LNCAP (cell line): Measurements from ENCODE around the gene SYNPO.

ENCODE experiments used
- CTCF ChIP-seq: fragments of 450-650 bp; IDR thresholded peaks from 2 replicates; pipeline ENCODE4 v1.5.1; 2017; ENCODE audit warnings: mild to moderate bottlenecking

Gene SYNPO

DNA sequence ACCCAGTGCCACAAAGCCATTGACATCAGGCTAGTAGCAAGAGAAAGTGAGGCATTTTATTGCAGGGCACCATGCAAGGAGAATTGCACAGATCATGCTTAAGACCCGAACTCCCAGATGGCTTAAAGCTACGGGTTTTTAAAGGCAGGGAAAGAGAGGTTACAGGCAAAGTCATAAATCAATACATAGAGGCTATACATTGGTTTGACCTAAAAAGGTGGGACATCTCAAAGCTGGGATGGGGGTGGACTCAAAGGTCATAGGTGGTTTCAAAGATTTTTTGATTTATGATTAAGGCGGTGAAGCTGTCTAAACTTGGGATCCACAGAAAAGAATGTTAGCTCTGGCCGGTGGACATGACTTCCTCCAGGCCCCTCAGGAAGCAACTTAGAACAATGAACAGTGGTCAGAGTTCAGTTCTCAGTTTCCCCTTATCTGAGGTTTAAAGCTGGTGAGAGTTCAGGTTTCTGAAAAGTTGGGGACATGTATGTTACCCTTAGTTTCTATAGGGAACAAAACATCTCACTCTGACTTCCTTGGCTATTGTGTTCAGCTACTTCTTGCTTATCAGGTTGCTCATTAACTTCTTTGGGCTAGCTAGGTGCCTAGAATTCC lies 66.4 kb downstream of the SYNPO start:
- no peak for TF ChIP-seq CTCF
